ENCODE data around the gene EFCAB13.

EFCAB13 gene, protein sequence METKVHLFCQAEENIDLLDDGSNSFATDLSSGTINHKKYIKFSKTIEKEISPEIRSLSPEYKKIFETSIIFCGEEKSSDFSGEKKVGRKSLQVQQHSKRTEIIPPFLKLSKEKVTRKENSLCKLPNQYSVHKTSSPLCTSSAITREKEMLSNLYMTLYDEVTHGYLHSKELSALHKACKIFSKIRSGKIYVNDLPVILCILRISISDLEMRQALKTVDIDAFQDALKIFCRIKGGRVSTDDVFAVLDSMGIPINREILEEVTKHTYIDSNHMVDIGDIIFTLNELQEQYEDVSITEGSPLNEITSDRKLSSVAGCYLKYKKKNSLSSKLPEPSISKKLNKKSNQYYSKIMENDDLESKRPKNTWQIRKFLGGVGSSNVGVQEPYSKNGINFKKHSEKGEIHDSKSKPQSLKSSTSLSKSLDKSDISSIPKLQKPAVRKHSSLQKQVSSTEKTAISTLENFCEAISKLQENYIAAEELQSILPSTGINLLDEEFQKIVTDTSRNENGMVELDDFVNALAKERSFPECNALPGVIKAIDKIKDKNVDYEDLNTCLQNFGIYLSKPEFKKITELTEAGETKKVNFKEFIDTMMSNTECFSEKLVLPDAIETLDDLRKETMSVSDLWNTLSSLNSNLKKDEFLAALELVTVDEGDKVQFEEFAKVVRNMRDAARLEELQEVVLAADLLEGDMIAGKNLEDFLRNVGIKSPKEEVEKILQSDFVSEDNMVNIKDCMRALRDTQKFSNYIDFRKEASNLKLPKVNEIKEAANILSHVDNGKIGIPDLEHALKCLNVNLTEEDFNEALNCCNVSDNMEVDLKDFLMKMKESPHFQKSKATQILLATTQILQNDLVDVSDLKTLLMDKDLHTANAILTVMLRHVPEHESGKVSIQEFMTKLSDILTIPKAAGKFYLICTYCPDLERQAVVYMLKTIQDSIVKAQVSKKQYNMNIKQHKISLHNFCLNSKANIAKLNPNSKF

GRCh38 chr17:47323382-47324223 is at the start of gene EFCAB13:
Gene EFCAB13 (plus strand): TSS chr17:47323955. CDS start chr17:47328354, 4,399 bp downstream.
- peak; percentile 92 for DNase-seq

DNA sequence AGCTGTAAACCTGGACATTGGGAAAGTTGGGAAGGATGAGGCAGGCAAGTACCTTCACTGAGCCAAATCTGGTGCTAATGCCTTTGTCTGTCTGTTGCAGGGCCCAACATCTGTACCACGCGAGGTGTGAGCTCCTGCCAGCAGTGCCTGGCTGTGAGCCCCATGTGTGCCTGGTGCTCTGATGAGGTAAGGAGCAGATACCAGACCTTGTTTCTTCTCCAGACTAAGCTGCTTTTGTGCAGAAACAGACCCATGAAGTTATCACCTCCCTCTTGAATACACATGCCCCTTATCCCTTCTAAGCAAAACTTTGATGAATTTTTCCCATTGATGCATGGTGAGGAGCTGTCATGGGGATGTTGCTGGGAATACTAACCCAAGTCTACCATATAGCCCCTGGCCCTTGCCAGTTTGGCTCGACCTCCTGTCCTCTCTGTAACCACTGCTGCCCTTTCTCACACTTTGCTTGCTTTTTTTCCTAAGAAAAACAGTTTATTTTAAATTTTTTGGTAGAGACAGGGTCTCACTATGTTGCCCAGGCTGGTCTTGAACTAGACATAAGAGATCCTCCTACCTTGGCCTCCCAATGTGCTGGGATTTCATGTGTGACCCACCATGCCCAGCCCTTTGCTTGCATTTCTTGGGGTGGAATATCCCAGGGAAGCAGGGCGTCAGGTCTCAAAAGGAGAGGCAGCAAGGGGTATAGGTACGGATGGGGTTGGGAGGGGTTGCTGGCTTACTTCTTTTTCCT is 49.3 kb upstream of the EFCAB13 start:
- no peak for DNase-seq

DNA sequence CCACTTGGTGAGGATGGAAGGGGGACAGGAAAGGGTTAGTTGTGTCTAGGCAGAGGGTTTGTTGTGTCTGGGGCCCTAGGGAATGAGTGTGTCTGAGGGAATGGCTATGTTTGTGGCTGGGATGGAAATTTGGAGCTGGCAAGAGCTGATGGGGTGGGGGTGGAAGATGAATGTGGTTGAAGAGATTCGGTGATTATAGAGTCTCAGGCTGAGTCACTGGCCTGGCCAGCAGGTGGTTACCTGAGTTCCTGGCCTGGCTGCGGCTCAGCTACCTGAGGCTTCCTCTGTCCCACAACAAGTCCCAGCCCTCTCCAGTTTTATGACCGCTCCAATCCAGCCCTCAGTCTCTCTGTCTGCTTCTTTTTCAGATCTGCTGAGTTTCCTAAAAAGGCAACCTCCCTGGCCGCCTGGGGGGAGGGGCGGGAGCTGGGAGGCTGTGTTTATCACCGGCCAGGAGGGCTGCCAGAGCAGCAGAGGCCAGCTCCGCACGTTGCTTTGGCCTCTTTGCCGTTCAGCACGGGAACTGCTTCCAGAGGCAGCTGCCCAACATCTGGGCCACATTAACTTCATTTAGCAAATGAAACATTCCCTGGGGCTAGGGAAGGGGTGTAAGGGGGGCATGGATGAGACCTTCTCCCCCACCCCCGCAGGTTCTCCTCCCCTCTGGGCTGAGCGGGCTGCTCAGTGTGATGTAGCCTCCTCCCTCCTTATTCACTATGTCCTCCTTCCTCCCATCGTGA is 48.3 kb upstream of the EFCAB13 start:
- DNase-seq = no peak

- no peak for DNase-seq
These were observed 47.3 kb upstream of the EFCAB13 start for GRCh38 chr17:47276444-47276843.

GRCh38 chr17:47276868-47277267 is 46.9 kb upstream of the EFCAB13 start:
- no peak for DNase-seq

GRCh38 chr17:47277921-47278320 is 45.8 kb upstream of the EFCAB13 start:
- no peak for DNase-seq

GRCh38 chr17:47278561-47278960 is 45.2 kb upstream of the EFCAB13 start:
- no peak for DNase-seq

DNA sequence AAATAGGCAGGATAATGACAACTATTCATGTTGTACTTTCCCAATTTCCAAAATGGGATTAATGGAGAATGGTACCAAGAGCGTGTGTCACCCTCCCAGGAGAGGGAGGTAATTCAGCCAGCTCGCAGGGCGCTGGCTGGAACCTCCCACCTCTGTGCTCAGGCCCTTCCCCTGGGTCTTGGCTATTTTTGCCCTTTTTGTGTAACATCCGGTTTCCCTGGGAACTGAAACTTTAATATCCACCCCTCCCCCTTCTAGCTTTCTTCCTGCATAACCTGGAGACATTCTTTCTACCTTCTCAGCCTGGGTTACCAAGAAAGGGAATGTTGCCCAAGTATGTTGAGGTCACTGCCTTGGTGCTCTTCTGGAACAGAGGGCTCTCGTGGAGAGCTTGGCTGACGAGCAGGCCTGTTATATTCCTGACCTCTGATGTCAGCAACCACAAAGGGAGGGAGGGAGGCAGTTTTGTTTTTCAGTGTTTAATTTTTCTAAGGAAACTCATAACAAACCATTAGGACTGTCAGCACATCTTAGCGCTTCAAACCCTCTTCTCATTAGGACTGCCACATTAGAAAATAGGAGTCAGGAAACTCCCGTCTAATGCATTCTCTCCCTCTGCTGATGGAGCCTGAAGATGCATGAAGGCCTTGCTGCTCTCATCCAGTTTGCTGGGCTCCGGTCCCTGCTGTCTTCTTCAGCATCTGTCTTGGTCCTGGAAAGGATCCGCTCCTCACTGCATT is 44.5 kb upstream of the EFCAB13 start:
- DNase-seq = no peak

DNA sequence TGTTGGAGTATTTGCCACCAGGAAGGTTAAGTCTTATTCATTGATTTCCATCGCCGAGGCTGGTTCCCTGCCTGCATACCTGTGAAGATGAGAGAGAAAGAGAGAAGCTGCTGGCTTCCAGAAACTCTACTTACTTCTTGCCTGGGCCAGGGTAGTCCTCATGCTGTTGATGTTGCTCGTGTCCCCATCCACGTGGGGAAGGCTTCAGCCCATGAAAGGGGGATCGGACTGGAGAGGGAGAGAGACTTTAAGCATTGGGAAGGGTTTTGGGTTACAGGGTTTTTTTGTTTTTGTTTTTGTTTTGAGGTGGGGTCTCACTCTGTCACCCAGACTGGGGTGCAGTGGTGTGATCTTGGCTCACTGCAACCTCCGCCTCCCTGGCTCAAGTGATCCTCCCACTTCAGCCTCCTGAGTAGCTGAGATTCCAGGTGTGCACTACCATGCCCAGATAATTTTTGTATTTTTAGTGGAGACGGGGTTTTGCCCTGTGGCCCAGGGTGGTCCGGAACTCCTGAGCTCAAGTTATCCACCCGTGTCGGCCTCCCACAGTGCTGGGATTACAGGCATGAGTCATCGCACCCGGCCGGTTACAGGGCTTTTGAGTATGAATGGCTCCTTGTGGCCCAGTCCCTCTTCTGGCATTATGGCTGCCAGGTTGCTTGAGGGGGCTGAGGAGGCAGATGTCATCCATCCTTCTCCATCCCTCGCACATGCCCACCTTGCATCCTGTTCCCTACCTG is 43.5 kb upstream of the EFCAB13 start:
- no peak for DNase-seq

DNA sequence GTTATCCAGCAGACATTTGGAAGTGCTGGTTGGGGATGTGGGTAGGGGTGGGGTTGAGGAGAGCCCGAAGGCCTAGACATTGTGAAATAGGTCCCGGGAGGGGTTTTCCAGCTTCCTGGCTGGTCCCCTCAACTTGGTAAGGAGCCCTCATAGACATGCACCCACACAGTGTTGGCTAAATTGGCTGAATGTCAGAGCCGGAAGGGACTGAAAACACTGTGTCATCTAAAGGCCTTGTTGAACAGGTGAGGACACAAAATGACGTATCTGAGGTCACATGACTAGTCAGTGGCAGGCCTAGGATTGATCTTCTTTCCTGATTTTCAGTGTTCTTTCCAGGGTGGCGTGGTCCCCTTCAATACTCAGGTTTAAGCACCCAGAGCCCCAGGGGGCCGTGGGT is 42.5 kb upstream of the EFCAB13 start:
- DNase-seq = no peak

GRCh38 chr17:47285003-47285402 is 38.8 kb upstream of the EFCAB13 start:
- DNase-seq = no peak

DNA sequence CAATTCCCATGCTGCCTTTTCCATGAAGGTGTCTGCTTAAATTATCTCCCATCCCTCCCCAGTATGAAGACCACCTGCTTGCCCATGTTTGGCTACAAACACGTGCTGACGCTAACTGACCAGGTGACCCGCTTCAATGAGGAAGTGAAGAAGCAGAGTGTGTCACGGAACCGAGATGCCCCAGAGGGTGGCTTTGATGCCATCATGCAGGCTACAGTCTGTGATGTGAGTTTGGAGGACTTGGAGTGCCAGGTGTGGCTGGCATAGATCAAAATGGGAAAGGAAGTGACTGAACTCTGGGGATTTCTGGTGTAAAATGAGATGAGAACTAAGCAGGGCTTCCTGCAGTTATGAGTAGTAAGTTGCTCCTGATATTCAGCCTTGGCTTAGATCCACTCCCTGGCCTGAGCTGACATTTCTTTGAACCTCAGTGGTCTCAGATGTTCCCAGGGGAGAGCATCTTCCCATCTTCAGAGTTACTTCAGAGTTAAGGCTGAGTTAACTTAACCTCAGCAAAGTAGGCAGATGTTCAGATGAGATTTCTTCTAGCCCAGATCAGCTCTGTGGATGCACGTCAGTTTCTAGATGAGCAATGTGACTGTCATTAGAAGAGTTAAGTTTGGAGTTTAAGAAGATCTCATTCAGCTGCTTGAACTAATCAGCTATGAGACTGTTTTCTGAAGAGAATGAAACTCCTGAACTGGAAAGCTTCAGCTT is 37.4 kb upstream of the EFCAB13 start:
- no peak for DNase-seq

DNA sequence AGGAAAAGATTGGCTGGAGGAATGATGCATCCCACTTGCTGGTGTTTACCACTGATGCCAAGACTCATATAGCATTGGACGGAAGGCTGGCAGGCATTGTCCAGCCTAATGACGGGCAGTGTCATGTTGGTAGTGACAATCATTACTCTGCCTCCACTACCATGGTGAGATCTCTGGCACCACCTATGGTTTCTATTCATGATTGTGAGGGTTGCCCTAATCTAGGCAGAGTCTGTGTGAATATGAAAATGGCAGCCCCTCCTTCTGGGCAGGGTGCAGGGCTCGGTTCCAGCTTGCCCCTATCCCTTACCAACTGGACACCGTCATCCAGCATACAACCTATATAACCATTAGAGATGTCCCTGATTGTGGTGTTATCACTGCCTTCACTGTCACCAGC is 36.7 kb upstream of the EFCAB13 start:
- DNase-seq = no peak

DNA sequence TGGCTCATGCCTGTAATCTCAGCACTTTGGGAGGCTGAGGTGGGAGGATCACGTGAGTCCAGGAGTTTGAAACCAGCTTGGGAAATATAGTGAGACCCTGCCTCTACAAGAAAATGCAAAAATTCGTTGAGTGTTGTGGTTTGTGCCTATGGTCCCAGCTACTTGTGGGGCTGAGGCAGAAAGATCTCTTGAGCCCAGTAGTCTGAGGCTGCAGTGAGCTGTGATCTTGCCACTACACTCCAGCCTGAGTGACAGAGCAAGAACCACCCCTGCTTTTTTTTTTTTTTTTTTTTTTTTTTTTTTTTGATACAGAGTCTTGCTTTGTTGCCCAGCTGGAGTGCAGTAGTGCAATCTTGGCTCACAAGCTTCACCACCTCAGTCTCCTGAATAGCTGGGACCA is 36.1 kb upstream of the EFCAB13 start:
- no peak for DNase-seq

GRCh38 chr17:47288531-47289116 is 35.1 kb upstream of the EFCAB13 start:
- no peak for DNase-seq

DNA sequence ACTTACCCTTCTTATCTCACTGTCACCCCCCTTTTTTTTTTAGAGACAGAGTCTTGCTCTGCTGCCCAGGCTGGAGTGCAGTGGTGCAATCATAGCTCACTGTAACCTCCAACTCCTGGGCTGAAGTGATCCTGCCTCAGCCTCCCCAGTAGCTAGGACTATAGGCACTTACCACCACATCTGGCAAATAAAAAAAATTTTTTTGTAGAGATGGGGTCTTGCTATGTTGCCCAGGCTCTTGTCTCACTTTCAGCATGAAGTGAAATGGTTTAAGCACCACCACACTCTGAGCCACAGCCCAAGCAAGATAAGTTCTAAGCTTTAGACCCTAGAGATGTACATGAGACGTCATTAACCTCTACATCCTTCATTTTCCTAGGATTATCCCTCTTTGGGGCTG is 34.5 kb upstream of the EFCAB13 start:
- no peak for DNase-seq

- DNase-seq = no peak
These were observed 32.9 kb upstream of the EFCAB13 start for GRCh38 chr17:47290870-47291241.

GRCh38 chr17:47291242-47291873 is 32.4 kb upstream of the EFCAB13 start:
- DNase-seq = no peak
